A673 (cell line): Measurements from ENCODE around the gene SDK1.

Experiments used
- EZH2 ChIP-seq: fragments of 200-600 bp; sonication (generic); IDR thresholded peaks from 2 replicates; pipeline ENCODE4 v1.6.1; 2017; ENCODE audit warnings: borderline replicate concordance, low read depth, mild to moderate bottlenecking, mixed read lengths, antibody characterized with exemption, low read length; ENCODE audit not compliant: poor library complexity, severe bottlenecking
- TF ChIP-seq, protein P1 (sequence below): fragments of 300-800, 200-600 bp; sonication (generic); conservative IDR thresholded peaks from 2 replicates; pipeline ENCODE4 v1.5.1; 2017; ENCODE audit warnings: low read depth, mild to moderate bottlenecking, antibody characterized with exemption, low read length, moderate library complexity, mixed read lengths

- TF ChIP-seq, protein P1, sequence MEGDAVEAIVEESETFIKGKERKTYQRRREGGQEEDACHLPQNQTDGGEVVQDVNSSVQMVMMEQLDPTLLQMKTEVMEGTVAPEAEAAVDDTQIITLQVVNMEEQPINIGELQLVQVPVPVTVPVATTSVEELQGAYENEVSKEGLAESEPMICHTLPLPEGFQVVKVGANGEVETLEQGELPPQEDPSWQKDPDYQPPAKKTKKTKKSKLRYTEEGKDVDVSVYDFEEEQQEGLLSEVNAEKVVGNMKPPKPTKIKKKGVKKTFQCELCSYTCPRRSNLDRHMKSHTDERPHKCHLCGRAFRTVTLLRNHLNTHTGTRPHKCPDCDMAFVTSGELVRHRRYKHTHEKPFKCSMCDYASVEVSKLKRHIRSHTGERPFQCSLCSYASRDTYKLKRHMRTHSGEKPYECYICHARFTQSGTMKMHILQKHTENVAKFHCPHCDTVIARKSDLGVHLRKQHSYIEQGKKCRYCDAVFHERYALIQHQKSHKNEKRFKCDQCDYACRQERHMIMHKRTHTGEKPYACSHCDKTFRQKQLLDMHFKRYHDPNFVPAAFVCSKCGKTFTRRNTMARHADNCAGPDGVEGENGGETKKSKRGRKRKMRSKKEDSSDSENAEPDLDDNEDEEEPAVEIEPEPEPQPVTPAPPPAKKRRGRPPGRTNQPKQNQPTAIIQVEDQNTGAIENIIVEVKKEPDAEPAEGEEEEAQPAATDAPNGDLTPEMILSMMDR = no peak
- TF ChIP-seq EZH2 = no peak
Observed at GRCh38 chr7:4235596-4235995, 934.5 kb downstream of the SDK1 start.
